Fibroblast of villous mesenchyme (primary cell): ENCODE data around the gene ZNF48. TPM values are rescaled to one million over a fixed set of nuclear protein-coding genes. Genes with fewer than 3 reads are reported as not detected.

Experiments
- DNase-seq: peaks from one replicate; pipeline ENCODE4 v3.0.0-alpha.2; 2010; ENCODE audit warnings: low read depth
- H3K4me3 ChIP-seq: 2 replicates; pipeline ENCODE4 v1.5.1; 2011; ENCODE audit warnings: low read depth, mild to moderate bottlenecking, low read length
- total RNA-seq: library from RNA; depleted of rRNA; stranded (reverse); fragments of >200 nt; gene quantifications from 2 replicates; pipeline ENCODE4 v1.2.3, GENCODE V29; 2012
- TF ChIP-seq, protein P1 (sequence below): IDR thresholded peaks from 2 replicates; pipeline ENCODE4 v1.5.1; 2012; ENCODE audit warnings: low read depth, mild to moderate bottlenecking, low read length; ENCODE audit not compliant: insufficient read depth

Gene ZNF48
- total RNA-seq, 1 donor: 10.4 TPM

GRCh38 chr16:30418350-30419181 lies 23.3 kb downstream of the ZNF48 start:
- TF ChIP-seq, protein P1, sequence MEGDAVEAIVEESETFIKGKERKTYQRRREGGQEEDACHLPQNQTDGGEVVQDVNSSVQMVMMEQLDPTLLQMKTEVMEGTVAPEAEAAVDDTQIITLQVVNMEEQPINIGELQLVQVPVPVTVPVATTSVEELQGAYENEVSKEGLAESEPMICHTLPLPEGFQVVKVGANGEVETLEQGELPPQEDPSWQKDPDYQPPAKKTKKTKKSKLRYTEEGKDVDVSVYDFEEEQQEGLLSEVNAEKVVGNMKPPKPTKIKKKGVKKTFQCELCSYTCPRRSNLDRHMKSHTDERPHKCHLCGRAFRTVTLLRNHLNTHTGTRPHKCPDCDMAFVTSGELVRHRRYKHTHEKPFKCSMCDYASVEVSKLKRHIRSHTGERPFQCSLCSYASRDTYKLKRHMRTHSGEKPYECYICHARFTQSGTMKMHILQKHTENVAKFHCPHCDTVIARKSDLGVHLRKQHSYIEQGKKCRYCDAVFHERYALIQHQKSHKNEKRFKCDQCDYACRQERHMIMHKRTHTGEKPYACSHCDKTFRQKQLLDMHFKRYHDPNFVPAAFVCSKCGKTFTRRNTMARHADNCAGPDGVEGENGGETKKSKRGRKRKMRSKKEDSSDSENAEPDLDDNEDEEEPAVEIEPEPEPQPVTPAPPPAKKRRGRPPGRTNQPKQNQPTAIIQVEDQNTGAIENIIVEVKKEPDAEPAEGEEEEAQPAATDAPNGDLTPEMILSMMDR: peak; percentile 21
- no peak for DNase-seq
- peak overlapping the region; percentile 67 for H3K4me3 ChIP-seq

GRCh38 chr16:30421010-30421409 lies 25.8 kb downstream of the ZNF48 start:
- no peak overlapping the region for H3K4me3 ChIP-seq
- TF ChIP-seq, protein P1: no peak
- no peak for DNase-seq

- TF ChIP-seq, protein P1: no peak
- H3K4me3 ChIP-seq: no peak overlapping the region
- DNase-seq: no peak
Measured at GRCh38 chr16:30428055-30428454, 32.8 kb downstream of the ZNF48 start.

DNA sequence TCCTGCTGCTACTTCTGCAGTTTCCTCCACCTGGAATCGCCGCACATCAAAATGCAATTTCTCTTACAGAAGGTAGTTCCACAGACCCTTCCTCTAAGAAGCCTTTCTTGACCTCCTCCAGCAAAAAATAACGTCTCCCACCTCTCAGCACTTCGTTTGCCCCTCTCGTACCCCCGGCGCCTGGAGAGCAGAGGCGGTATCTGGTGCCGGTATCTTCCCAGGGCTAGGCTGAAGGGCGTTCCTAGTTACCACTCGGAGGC lies 34.1 kb downstream of the ZNF48 start:
- TF ChIP-seq, protein P1: no peak
- peak overlapping the region; percentile 71 for H3K4me3 ChIP-seq
- no peak for DNase-seq

GRCh38 chr16:30429678-30430427 lies 34.6 kb downstream of the ZNF48 start, which contains the start of gene DCTPP1:
Gene DCTPP1 (minus strand): TSS chr16:30430030. CDS start chr16:30429980, 50 bp downstream.
- peak within 1 kb of the TSS; percentile 71 for H3K4me3 ChIP-seq
- TF ChIP-seq, protein P1: peak; percentile 70
- peak; percentile 98 for DNase-seq

- TF ChIP-seq, protein P1: no peak
- no peak for DNase-seq
- H3K4me3 ChIP-seq: peak overlapping the region; percentile 71
Measured at GRCh38 chr16:30430428-30430970, 35.3 kb downstream of the ZNF48 start.
